ENCODE data around the gene SSBP1.

The SSBP1 gene

GRCh38 chr7:141792526-141792925 is 54.4 kb downstream of the SSBP1 start:
- TF ChIP-seq CTCF (IDR thresholded peaks at IDR 0.05; ENCODE audit: control insufficient read depth, insufficient read depth, low read depth, low read length, missing control alignments) = no peak
- no peak for DNase-seq (ENCODE audit: low read depth)
- H3K4me3 ChIP-seq (ENCODE audit: control insufficient read depth, low read depth, low read length) = no peak overlapping the region
